GM12801 (cell line): ENCODE data around the gene ANKRD65.

Experiments
- TF ChIP-seq, protein P1 (sequence below): IDR thresholded peaks from one replicate; pipeline ENCODE4 v1.5.1; 2011; ENCODE audit warnings: control low read depth; ENCODE audit not compliant: insufficient read length; ENCODE audit errors: extremely low read depth

Gene ANKRD65

DNA sequence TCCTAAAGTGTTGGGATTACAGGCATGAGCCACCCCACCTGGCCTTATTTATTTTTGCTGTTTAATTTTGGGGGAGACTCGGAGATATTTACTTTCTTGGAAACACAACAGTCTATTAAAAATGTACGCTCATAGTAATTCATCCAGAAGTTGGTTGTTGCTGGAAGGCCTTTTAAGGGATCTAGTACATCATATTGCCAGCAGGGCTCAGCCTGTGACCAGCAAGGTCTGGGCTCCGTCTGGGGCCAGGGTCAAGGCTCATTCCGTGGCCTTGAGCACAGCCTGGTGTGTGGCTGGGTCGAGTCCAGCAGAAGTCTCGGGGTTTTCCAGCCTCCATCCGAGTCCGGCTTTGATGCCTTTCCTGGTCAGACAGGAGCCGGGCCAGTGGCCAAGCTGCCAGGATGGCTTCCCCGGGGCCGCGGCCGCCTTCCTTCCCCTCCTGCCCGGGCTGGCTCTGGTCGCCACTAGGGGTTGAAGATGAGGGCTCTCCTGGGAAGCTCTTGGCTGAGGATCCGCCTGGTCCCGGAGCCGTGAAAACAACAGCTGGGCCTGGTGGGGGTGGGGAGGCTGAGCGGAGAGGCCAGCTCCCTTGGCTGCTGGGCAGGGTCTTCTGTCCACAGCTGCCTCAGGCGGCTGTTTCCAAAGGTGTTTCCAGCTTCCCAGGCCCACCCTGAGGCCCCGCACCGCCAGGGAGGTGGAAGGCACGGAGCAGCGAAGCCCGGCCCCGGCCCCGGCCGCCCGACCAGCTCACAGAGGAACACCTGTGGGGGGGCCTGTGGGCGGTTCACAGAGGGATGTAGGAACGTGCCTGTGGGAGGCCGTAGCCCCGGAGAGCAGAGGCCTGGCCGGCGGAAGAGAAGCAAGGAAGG, 9.3 kb upstream of the ANKRD65 start:
- TF ChIP-seq, protein P1, sequence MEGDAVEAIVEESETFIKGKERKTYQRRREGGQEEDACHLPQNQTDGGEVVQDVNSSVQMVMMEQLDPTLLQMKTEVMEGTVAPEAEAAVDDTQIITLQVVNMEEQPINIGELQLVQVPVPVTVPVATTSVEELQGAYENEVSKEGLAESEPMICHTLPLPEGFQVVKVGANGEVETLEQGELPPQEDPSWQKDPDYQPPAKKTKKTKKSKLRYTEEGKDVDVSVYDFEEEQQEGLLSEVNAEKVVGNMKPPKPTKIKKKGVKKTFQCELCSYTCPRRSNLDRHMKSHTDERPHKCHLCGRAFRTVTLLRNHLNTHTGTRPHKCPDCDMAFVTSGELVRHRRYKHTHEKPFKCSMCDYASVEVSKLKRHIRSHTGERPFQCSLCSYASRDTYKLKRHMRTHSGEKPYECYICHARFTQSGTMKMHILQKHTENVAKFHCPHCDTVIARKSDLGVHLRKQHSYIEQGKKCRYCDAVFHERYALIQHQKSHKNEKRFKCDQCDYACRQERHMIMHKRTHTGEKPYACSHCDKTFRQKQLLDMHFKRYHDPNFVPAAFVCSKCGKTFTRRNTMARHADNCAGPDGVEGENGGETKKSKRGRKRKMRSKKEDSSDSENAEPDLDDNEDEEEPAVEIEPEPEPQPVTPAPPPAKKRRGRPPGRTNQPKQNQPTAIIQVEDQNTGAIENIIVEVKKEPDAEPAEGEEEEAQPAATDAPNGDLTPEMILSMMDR, result no peak

DNA sequence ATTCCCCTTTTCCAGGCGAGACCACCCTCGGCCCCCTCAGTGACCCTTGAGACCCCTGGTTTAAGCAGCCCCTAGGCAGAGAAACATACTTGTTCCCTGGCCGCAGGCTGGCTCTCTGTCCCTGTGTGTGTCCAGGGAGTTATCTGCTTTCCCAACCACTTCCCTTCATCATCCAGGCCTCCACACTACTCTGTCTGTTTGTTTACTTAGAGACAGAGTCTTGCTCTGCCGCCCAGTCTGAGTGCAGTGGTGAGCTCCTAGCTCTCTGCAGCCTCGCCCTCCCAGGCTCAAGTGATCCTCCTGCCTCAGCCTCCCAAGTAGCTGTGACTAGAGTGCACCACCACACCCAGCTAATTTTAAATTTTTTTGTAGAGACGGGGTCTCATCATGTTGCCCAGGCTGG, 8.6 kb upstream of the ANKRD65 start:
- TF ChIP-seq, protein P1, result no peak

DNA sequence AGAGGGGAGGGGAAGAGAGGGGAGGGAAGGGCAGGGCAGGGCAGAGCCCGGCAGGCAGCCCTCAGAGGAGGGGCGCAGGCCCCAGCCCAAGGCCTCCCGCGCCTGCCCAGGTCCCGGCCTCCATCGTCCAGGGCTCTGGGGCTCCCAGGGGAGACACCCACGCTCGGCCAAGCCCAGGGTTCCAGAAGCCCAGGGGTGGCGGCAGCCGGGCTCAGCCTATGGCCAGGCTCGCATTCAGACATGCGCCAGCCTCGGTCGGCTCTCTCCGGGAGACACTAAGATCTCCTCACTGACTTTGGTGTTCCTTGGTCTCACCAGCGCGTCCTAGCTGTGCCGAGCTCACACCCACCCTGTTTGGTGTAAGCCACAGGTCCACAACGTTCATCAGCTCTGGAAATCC, 7.1 kb upstream of the ANKRD65 start:
- TF ChIP-seq, protein P1, result no peak

DNA sequence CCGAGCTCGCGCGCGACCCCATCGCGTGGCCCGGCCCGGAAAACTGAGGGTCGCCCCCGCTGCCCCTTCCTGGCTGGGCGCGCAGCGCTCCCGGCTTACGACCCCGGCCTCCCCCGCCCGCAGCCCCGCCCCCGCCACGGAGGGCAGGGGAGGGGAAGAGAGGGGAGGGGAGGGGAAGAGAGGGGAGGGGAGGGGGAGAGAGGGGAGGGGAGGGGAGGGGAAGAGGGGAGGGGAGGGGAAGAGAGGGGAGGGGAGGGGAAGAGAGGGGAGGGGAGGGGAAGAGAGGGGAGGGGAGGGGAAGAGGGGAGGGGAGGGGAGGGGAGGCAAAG, 6.7 kb upstream of the ANKRD65 start:
- TF ChIP-seq, protein P1, result no peak

DNA sequence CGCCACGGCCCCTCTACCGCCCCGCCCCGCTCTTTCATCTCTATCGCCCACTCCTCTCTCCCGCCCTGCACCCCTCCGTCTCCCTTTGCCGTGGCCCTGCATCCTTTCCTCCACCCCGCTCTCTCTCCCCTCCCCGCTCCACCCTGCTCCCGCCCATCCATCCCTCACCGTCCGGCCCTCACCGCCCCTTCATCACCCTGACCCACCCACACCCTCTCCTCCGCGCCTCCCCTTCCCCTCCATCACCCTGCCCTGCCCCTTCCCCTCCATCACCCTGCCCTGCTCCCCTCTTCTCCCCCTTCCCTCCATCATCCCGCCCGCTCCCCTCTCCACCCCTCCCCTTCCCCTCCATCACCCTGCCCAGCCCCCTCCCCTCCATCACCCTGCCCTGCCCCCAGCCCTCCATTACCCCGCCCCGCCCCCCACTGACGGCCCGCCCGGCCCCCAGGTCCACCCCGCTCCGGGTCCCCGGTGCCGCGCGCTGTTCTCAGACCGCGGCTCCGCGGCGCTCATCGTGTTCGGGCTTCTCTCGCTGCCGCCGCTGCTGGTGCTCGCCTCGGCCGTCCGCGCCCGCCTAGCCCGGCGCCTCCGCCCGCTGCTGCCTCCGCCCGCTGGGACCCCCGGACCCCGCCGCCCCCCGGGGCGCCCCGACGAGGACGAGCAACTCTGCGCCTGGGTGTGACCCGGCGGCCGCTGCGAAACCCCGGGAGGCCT, 6.2 kb upstream of the ANKRD65 start:
- TF ChIP-seq, protein P1, result no peak

DNA sequence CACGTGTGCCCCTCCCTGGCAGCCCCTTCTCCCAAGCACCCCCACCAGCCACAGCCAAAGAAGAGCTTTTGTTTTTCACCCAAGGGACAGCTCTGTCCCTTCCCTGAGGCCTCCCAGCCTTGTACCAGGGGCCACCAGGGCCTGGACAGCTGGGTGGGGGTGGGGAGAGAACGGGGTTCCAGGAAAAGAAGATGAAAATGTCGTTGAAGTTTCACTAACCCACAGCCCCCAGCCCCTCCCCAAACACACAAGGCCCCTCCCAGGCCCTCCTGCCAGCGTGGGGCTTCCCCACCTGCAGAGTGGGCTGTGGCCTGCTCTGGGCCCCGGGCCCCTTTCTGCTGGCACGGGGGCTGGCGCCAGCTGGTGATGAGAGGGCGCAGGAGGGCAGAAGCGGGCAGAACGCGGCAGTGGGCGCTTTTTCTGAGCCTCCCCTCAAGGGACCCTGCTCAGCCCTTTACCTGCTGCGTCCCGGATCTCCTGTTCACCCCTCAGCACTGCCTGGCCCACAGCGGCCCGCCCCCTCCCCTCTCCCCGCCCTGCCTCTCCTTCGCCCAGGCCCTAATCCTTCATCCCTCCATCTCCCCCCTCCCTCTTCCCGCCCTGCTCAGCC, 5.5 kb upstream of the ANKRD65 start:
- TF ChIP-seq, protein P1, result no peak

DNA sequence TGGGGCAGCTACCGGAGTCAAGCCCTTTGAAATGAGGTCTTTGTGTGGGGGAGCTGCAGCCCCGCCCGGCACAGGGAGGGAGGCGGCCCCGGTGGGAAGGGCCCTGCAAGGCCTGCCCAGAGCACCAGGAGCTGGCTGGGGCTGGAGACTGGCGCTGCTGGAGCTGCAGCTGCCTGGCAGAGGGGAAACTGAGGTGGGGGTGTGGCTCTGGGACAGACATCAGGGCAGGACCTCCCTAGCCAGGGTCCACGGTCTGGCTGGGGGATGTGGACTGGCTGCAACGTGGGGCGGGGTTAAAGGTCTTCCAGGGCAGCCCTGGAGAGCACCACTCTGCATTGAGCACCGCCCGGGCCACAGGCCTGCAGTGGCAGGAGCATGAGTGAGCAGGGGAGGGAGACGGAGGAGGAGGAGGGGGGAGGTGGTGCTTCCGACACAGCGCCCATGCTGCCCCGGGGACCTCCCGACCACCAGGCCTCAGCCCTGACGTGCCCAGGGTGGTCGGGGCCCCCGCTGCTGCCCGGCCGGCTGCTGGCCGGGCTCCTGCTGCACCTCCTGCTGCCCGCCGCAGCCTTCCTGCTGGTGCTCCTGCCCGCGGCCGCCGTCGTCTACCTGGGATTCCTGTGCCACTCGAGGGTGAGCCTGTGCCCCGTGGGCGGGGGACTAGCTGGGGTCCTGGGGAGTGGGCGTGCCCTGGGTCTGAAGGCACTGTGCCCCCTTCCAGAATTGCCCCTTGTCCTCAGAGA, 4.8 kb upstream of the ANKRD65 start:
- TF ChIP-seq, protein P1, result no peak
